Measurements from ENCODE around the gene ABCC3. TPM values are rescaled to one million over a fixed set of nuclear protein-coding genes. Genes with fewer than 3 reads are reported as not detected.

The ABCC3 gene
- total and polyA plus RNA-seq, 2 donors (not counting 1 experiment from before 2014, with no cell fraction given) = 11.5 to 34.8 TPM

DNA sequence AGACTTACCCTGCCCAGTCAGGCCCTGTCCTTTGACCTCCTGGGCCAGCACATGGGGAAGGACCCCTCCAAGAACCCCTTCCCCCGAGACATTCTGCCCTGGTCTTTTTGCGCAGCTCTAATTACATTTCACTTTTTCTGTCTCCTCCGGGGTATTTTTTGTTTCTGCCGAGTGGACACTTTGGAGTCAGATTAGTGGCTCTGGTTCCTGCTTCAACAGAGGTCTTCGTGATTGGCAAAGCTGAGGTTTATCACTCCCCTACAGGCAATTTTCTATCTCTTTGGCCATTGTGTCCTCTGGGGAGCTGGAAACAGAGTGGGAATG is 49.6 kb downstream of the ABCC3 start:
- Histone ChIP-seq H3K27ac (ENCODE audit: insufficient read depth, low read length) (no peak overlapping the region), H3K9me3 (ENCODE audit: control insufficient read depth, insufficient read depth, low read depth, low read length) (no peaks in the 10 kb centered on the region), H2AFZ (ENCODE audit: low read length) (no peak overlapping the region), H3K27me3 (ENCODE audit: control insufficient read depth, insufficient read depth, low read length) (no peaks in the 10 kb centered on the region), H3K9ac (ENCODE audit: insufficient read depth, low read length) (no peak overlapping the region), H3K4me3 (replicated peaks in 1 of 4; ENCODE audit: control extremely low read depth in 1 of 4, insufficient read depth in 1 of 4, low read depth in 3 of 4, low read length in 4 of 4) (no peak overlapping the region), H3K36me3 (ENCODE audit: control insufficient read depth, insufficient read depth, low read length) (no peaks in the 10 kb centered on the region), H3K79me2 (ENCODE audit: control insufficient read depth, insufficient read depth, low read length) (no peaks in the 10 kb centered on the region), H4K20me1 (ENCODE audit: control insufficient read depth, extremely low read depth, insufficient read depth, low read length) (no peaks in the 10 kb centered on the region), H3K4me1 (ENCODE audit: control insufficient read depth, extremely low read depth, insufficient read depth, low read length) (peaks cover 18% of the 10 kb centered on the region), H3K4me2 (ENCODE audit: extremely low read depth, insufficient read depth, low read length) (no peak overlapping the region)
- no peak for DNase-seq (ENCODE audit: low read depth in 2 of 2)
- TF ChIP-seq, protein P1, sequence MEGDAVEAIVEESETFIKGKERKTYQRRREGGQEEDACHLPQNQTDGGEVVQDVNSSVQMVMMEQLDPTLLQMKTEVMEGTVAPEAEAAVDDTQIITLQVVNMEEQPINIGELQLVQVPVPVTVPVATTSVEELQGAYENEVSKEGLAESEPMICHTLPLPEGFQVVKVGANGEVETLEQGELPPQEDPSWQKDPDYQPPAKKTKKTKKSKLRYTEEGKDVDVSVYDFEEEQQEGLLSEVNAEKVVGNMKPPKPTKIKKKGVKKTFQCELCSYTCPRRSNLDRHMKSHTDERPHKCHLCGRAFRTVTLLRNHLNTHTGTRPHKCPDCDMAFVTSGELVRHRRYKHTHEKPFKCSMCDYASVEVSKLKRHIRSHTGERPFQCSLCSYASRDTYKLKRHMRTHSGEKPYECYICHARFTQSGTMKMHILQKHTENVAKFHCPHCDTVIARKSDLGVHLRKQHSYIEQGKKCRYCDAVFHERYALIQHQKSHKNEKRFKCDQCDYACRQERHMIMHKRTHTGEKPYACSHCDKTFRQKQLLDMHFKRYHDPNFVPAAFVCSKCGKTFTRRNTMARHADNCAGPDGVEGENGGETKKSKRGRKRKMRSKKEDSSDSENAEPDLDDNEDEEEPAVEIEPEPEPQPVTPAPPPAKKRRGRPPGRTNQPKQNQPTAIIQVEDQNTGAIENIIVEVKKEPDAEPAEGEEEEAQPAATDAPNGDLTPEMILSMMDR (conservative IDR thresholded peaks at IDR 0.05 in 1 of 2, IDR thresholded peaks at IDR 0.05 in 1 of 2; ENCODE audit: low read depth in 1 of 2, low read length in 2 of 2) = no peak
- TF ChIP-seq EZH2 (IDR thresholded peaks at IDR 0.05; ENCODE audit: low read length, missing control alignments) = no peak

DNA sequence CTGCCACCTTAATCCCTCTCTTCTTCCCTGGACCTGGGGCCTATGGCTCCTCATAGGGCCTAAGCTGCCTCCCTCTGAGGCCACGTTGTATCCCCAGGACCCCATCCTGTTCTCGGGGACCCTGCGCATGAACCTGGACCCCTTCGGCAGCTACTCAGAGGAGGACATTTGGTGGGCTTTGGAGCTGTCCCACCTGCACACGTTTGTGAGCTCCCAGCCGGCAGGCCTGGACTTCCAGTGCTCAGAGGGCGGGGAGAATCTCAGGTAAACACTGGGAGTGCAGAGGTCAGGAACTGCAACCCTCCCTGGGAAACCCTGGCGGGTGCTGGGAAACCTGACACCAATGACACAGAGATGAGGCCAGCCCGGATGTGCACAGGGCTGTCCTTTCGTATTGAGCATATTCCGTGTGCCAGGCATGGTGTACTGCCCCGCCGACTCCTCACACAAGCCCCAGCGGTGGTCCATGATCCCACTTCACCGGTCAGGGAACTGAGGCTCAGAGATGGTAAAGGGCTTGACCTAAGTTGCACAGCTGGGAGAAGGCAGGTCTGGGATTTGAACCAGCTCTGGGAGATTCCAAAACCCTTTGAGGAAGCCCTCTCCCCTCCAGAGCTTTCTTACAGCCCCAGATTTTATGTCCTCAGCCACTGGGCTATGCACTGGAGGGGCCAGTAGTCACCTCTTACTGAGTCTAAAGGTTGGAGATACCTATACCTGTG is 50.1 kb downstream of the ABCC3 start:
- Histone ChIP-seq H3K4me2 (ENCODE audit: extremely low read depth, insufficient read depth, low read length) (no peak overlapping the region), H2AFZ (ENCODE audit: low read length) (no peak overlapping the region), H3K27me3 (ENCODE audit: control insufficient read depth, insufficient read depth, low read length) (no peaks in the 10 kb centered on the region), H3K36me3 (ENCODE audit: control insufficient read depth, insufficient read depth, low read length) (no peaks in the 10 kb centered on the region), H3K27ac (ENCODE audit: insufficient read depth, low read length) (no peak overlapping the region), H4K20me1 (ENCODE audit: control insufficient read depth, extremely low read depth, insufficient read depth, low read length) (no peaks in the 10 kb centered on the region), H3K9me3 (ENCODE audit: control insufficient read depth, insufficient read depth, low read depth, low read length) (no peaks in the 10 kb centered on the region), H3K79me2 (ENCODE audit: control insufficient read depth, insufficient read depth, low read length) (no peaks in the 10 kb centered on the region), H3K4me1 (ENCODE audit: control insufficient read depth, extremely low read depth, insufficient read depth, low read length) (peaks cover 24% of the 10 kb centered on the region), H3K9ac (ENCODE audit: insufficient read depth, low read length) (no peak overlapping the region), H3K4me3 (replicated peaks in 1 of 4; ENCODE audit: control extremely low read depth in 1 of 4, insufficient read depth in 1 of 4, low read depth in 3 of 4, low read length in 4 of 4) (no peak overlapping the region)
- DNase-seq (ENCODE audit: low read depth in 2 of 2) = no peak
- TF ChIP-seq, protein P1 (conservative IDR thresholded peaks at IDR 0.05 in 1 of 2, IDR thresholded peaks at IDR 0.05 in 1 of 2; ENCODE audit: low read depth in 1 of 2, low read length in 2 of 2) = no peak
- no peak for TF ChIP-seq EZH2 (IDR thresholded peaks at IDR 0.05; ENCODE audit: low read length, missing control alignments)

DNA sequence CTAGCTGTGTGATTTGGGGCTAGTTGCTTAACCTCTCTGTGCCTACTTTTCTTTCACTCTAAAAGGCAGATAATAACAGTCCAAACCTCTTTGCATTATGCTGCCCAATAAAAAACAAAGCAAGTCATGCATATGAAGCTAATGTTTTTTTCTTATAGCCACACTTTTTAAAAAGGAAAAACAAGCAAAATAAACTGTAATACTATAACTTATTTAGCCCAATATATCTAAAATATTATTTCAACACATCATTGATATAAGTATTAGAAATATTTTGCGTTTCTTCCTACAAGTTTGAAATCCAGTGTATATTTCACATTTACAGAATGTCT is 50.6 kb downstream of the ABCC3 start:
- Histone ChIP-seq H3K27ac (ENCODE audit: insufficient read depth, low read length) (no peak overlapping the region), H3K9me3 (ENCODE audit: control insufficient read depth, insufficient read depth, low read depth, low read length) (no peaks in the 10 kb centered on the region), H2AFZ (ENCODE audit: low read length) (no peak overlapping the region), H3K4me3 (replicated peaks in 1 of 4; ENCODE audit: control extremely low read depth in 1 of 4, insufficient read depth in 1 of 4, low read depth in 3 of 4, low read length in 4 of 4) (no peak overlapping the region), H3K4me2 (ENCODE audit: extremely low read depth, insufficient read depth, low read length) (no peak overlapping the region), H3K4me1 (ENCODE audit: control insufficient read depth, extremely low read depth, insufficient read depth, low read length) (peaks cover 28% of the 10 kb centered on the region), H3K27me3 (ENCODE audit: control insufficient read depth, insufficient read depth, low read length) (no peaks in the 10 kb centered on the region), H4K20me1 (ENCODE audit: control insufficient read depth, extremely low read depth, insufficient read depth, low read length) (no peaks in the 10 kb centered on the region), H3K79me2 (ENCODE audit: control insufficient read depth, insufficient read depth, low read length) (no peaks in the 10 kb centered on the region), H3K9ac (ENCODE audit: insufficient read depth, low read length) (no peak overlapping the region), H3K36me3 (ENCODE audit: control insufficient read depth, insufficient read depth, low read length) (no peaks in the 10 kb centered on the region)
- DNase-seq (ENCODE audit: low read depth in 2 of 2) = no peak
- TF ChIP-seq, protein P1 (conservative IDR thresholded peaks at IDR 0.05 in 1 of 2, IDR thresholded peaks at IDR 0.05 in 1 of 2; ENCODE audit: low read depth in 1 of 2, low read length in 2 of 2) = no peak
- no peak for TF ChIP-seq EZH2 (IDR thresholded peaks at IDR 0.05; ENCODE audit: low read length, missing control alignments)
